Fibroblast of the aortic adventitia (primary cell): ENCODE measurements around the gene JAK1. TPM values are rescaled to one million over a fixed set of nuclear protein-coding genes. Genes with fewer than 3 reads are reported as not detected.

Source experiments
- DNase-seq: peaks from one replicate; pipeline ENCODE4 v3.0.0-alpha.2; 2010; ENCODE audit warnings: low read depth
- H3K4me3 ChIP-seq: 2 replicates; pipeline ENCODE4 v1.5.1; 2011; ENCODE audit warnings: low read depth, mild to moderate bottlenecking, control low read depth, low read length, moderate library complexity
- CTCF ChIP-seq: IDR thresholded peaks from 2 replicates; pipeline ENCODE4 v1.5.1; 2011; ENCODE audit warnings: mild to moderate bottlenecking, low read length, control low read depth, inconsistent platforms; ENCODE audit not compliant: insufficient read depth
- total RNA-seq: library from RNA; depleted of rRNA; stranded (reverse); fragments of >200 nt; gene quantifications from 2 replicates; pipeline ENCODE4 v1.2.3, GENCODE V29; 2012; ENCODE audit warnings: low replicate concordance

Gene JAK1
- total RNA-seq, 1 donor = 159 TPM

DNA sequence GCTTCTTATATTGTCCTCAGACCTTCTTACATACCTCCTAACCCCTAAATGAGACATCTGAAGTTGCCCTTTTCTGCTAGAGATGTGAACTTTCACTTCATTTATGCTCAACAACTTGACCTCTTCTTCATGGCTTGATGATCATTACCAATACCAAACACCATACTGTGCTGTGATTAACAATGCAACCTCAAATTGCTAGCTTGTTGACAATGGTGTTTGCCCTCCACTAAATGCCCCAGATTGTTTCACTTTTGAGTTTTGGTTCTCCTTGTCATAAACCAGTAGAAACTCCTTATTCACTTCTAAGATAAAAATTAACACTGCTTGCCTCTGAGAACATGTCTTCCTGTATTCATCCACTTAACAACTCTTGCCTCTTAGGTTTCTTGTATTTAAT, 5.6 kb downstream of the JAK1 start:
- no peak for DNase-seq
- H3K4me3 ChIP-seq = no peak overlapping the region
- no peak for TF ChIP-seq CTCF

- TF ChIP-seq CTCF = no peak
- H3K4me3 ChIP-seq = no peak overlapping the region
- DNase-seq = no peak
Observed at GRCh38 chr1:64959986-64960385, 6.4 kb downstream of the JAK1 start.

DNA sequence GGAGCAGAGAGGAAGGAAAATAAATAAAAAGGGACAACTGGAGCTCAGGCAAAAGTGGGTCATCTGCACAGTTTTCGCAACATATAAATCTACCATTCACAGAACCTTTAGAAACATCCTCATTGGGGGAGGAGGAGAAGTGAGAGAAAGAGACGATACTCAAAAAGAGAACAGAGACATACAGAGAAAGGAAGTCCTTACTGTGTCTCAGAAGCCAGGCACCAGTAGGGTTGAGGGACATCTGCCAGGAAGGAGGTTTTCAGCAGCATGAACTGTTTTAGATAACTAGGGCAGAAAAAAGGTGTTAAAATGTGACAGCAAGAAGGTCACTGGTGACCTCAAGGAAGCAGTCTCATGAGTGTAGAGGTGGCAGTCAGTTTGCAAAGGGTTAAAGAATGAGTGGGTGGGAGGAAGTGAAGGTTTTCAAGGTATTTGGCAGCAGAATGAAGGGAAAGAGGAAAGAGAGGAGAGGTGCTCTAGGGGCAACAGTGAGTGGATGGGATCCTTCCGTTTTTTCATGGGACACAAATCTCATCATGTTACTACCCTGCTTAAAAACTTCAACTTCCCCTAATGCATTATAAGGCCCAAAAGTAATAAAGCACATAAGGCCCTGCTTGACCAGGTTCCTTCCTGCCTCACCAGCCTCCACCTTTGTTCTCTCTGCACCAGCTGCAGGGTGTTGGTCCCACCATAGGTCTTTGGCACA, 9.5 kb downstream of the JAK1 start:
- H3K4me3 ChIP-seq = no peak overlapping the region
- no peak for DNase-seq
- no peak for TF ChIP-seq CTCF

DNA sequence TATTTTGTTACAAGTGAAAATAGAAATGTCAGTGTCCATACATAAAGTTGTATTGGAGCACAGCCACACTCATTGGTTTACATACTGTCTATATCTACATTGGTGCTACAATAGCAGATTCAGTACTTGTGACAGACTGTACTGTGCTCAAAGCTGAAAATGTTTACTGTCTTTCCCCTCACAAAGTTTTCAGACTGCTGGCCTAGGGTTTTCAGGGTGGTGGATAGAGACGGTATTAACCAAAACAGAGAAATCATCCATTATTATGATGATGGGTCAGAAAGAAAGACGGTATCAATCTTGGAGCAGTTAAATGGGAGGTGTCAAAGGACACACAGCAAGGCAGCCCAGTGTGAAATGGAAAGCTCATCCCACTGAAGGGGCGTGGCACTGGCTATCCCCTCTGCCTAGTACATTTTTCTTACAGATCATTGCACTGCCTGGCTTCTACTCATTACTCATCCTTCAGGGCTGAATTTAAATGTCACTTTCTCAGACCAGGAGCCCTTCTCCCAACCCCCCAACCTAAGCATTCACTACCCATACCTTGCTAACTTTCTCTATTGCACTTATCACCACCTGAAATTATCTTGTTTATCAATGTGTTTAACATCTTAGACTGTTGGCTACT, 10.2 kb downstream of the JAK1 start:
- no peak overlapping the region for H3K4me3 ChIP-seq
- DNase-seq = peak; percentile 28
- TF ChIP-seq CTCF = no peak

GRCh38 chr1:64955097-64956009, 11.0 kb downstream of the JAK1 start:
- no peak for DNase-seq
- TF ChIP-seq CTCF = no peak
- no peak overlapping the region for H3K4me3 ChIP-seq

- no peak for TF ChIP-seq CTCF
Observed at GRCh38 chr1:64953241-64953640, 13.1 kb downstream of the JAK1 start.

More at GRCh38 chr1:64953241-64953640, 13.1 kb downstream of the JAK1 start:
- DNase-seq = no peak
- no peak overlapping the region for H3K4me3 ChIP-seq
